Breast epithelium (tissue), 3 donors: ENCODE results near the gene EPB42.

Experiments used
- CTCF ChIP-seq, 3 donors: fragments of 450-650 bp; IDR thresholded peaks; one replicate each; pipeline ENCODE4 v1.5.1; 2016 to 2017; ENCODE audit warnings: antibody characterized with exemption in 3 of 3, mild to moderate bottlenecking in 3 of 3, moderate library complexity in 3 of 3
- POLR2A ChIP-seq: fragments of 450-650 bp; IDR thresholded peaks from one replicate; pipeline ENCODE4 v1.6.1; 2016; ENCODE audit warnings: antibody characterized with exemption, mild to moderate bottlenecking, moderate library complexity
- POLR2AphosphoS5 ChIP-seq, 3 donors: sonication (generic); formaldehyde crosslinking; IDR thresholded peaks; one replicate each; pipeline ENCODE4 v1.6.1; 2017; ENCODE audit warnings: antibody characterized with exemption in 3 of 3

- TF ChIP-seq POLR2AphosphoS5 (IDR thresholded peaks at IDR 0.05), result no peak
- TF ChIP-seq CTCF (IDR thresholded peaks at IDR 0.05), result no peak
- TF ChIP-seq POLR2A, result no peak
Observed at GRCh38 chr15:43260011-43260615, 39.3 kb upstream of the EPB42 start.
